ENCODE data around the gene PRSS16. TPM values are rescaled to one million over a fixed set of nuclear protein-coding genes. Genes with fewer than 3 reads are reported as not detected.
A peak's percentile ranks its signal among the peaks of the same experiment; 100 is the strongest.
"Not testable (repeated sequence)": the region's sequence is repeated elsewhere in the genome, so short reads cannot be mapped to it uniquely, and the experiment has no call there.

The PRSS16 gene
- total RNA-seq, 1 experiment from 2014 or later = not detected

DNA sequence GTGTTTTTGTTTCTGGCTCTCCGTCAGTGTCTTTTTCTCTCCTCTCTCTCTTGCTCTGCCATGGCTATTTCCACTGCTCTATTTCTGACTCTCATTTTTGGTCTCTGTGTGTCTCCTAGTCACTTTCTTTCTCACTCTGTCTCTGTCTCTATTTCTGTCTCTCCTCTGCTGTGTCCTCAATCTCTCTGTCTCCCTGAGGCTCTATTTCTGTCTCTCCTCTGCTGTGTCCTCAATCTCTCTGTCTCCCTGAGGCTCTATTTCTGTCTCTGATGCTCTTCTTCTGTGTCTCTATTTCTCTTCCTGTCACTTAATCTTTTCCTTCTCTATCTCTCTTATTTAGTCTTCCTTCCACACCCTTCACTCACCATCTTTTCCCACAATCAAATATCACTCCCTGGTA, 8.4 kb downstream of the PRSS16 start:
- Histone ChIP-seq H3K4me1 (replicated peaks) (no peaks in the 10 kb centered on the region), H3K4me3 (no peak overlapping the region), H3K27ac (no peak overlapping the region), H3K27me3 (replicated peaks) (0 out of 2 replicates have a peak, but pooled peaks cover 3% of the 10 kb centered on the region), H3K36me3 (no peaks in the 10 kb centered on the region), H3K9me3 (replicated peaks) (no peaks in the 10 kb centered on the region; the same call in 1 of the 2 replicates)
- no peak for DNase-seq (ENCODE audit: low read depth in 1 of 2, low spot score in 2 of 2)

DNA sequence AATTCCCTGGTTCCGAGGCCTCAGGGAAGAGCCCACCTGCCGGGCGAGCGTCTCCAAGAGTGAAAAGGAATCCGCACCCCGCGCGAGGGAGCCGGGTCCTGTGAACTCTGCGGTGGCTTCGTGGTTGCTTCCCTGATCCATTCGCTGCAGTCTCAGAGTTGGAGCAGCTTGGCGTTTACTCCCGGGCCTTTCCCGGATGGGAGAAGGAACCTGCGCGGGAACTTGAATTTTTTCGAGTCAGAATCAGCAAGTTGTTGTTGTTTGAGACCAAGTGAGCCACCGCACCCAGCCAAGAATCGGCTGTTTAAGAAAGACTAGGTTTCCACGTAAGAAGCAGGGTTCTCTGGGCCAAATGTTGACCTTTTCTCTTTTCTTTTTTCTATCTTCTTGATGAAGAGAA, 12.9 kb downstream of the PRSS16 start:
- H3K4me3 ChIP-seq = no peak overlapping the region
- no peak overlapping the region for H3K27ac ChIP-seq
- no peaks in the 10 kb centered on the region for H3K4me1 ChIP-seq (replicated peaks)

GRCh38 chr6:27260836-27261375, 13.4 kb downstream of the PRSS16 start:
- Histone ChIP-seq H3K27ac (no peak overlapping the region), H3K27me3 (replicated peaks) (no peaks in the 10 kb centered on the region), H3K4me1 (replicated peaks) (no peaks in the 10 kb centered on the region), H3K36me3 (no peaks in the 10 kb centered on the region), H3K4me3 (no peak overlapping the region), H3K9me3 (replicated peaks) (no peaks in the 10 kb centered on the region)
- no peak for DNase-seq (ENCODE audit: low read depth in 1 of 2, low spot score in 2 of 2)

More for the DNA sequence above, 12.9 kb downstream of the PRSS16 start:
- Histone ChIP-seq H3K36me3 (no peaks in the 10 kb centered on the region), H3K9me3 (replicated peaks) (no peaks in the 10 kb centered on the region; the same call in 1 of the 2 replicates), H3K27me3 (replicated peaks) (no peaks in the 10 kb centered on the region)
- no peak for DNase-seq (ENCODE audit: low read depth in 1 of 2, low spot score in 2 of 2)

DNA sequence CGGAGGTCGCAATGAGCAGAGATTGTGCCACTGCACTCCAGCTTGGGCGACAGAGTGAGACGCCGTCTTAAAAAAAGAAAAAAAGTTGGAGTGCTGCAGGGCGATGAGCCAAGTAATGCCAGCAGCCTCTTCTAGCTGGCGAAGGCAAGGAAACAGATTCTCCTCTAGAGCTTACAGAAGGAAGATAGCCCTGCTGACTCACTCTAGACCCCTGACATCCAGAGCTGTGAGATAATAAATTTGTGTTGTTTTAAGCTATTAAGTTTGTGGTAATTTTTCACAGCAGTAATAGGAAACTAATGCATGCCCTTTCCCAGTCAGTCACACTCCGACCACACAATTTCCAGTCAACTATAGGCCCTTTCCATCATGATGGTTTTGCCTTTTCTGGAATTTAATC, 16.4 kb downstream of the PRSS16 start:
- Histone ChIP-seq H3K4me1 (replicated peaks) (no peaks in the 10 kb centered on the region), H3K27me3 (replicated peaks) (no peaks in the 10 kb centered on the region), H3K9me3 (replicated peaks) (no peaks in the 10 kb centered on the region), H3K27ac (no peak overlapping the region), H3K4me3 (no peak overlapping the region), H3K36me3 (no peaks in the 10 kb centered on the region)
- DNase-seq (ENCODE audit: low read depth in 1 of 2, low spot score in 2 of 2) = no peak

DNA sequence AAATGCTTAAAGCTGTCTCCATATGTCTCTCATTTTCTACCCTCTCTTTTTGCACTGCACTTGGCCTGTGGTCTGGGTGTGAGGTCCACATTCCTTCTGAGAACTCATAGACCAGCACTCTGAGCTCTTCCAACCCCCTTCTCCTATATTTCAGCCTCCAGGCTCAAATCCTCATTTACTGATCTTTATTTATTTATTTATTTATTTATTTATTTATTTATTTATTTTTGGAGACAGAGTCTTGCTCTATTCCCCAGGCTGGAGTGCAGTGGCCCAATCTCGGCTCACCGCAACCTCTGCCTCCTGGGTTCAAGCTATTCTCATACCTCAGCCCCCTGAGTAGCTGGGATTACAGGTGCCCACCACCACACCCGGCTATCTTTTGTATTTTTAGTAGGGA, 19.5 kb downstream of the PRSS16 start:
- H3K27me3 ChIP-seq (replicated peaks); DNase-seq (ENCODE audit: low read depth in 1 of 2, low spot score in 2 of 2); H3K4me1 ChIP-seq (replicated peaks); H3K4me3 ChIP-seq; H3K27ac ChIP-seq; H3K36me3 ChIP-seq; H3K9me3 ChIP-seq (replicated peaks): not testable (repeated sequence)

GRCh38 chr6:27267857-27268434, 20.4 kb downstream of the PRSS16 start:
- Histone ChIP-seq H3K4me3 (no peak overlapping the region), H3K27me3 (replicated peaks) (no peaks in the 10 kb centered on the region), H3K36me3 (no peaks in the 10 kb centered on the region), H3K27ac (no peak overlapping the region), H3K9me3 (replicated peaks) (no peaks in the 10 kb centered on the region), H3K4me1 (replicated peaks) (no peaks in the 10 kb centered on the region)
- DNase-seq (ENCODE audit: low read depth in 1 of 2, low spot score in 2 of 2) = no peak

GRCh38 chr6:27268803-27269202, 21.3 kb downstream of the PRSS16 start:
- no peak for DNase-seq (ENCODE audit: low read depth in 1 of 2, low spot score in 2 of 2)
- Histone ChIP-seq H3K4me3 (no peak overlapping the region), H3K27ac (no peak overlapping the region), H3K27me3 (replicated peaks) (no peaks in the 10 kb centered on the region), H3K9me3 (replicated peaks) (no peaks in the 10 kb centered on the region), H3K36me3 (no peaks in the 10 kb centered on the region), H3K4me1 (replicated peaks) (no peaks in the 10 kb centered on the region)

GRCh38 chr6:27273783-27274182, 26.3 kb downstream of the PRSS16 start:
- Histone ChIP-seq H3K27ac (no peak overlapping the region), H3K9me3 (replicated peaks) (0 out of 2 replicates have a peak, but pooled peaks cover 2% of the 10 kb centered on the region), H3K4me3 (no peak overlapping the region), H3K4me1 (replicated peaks) (no peaks in the 10 kb centered on the region), H3K36me3 (no peaks in the 10 kb centered on the region), H3K27me3 (replicated peaks) (no peaks in the 10 kb centered on the region)
- no peak for DNase-seq (ENCODE audit: low read depth in 1 of 2, low spot score in 2 of 2)

DNA sequence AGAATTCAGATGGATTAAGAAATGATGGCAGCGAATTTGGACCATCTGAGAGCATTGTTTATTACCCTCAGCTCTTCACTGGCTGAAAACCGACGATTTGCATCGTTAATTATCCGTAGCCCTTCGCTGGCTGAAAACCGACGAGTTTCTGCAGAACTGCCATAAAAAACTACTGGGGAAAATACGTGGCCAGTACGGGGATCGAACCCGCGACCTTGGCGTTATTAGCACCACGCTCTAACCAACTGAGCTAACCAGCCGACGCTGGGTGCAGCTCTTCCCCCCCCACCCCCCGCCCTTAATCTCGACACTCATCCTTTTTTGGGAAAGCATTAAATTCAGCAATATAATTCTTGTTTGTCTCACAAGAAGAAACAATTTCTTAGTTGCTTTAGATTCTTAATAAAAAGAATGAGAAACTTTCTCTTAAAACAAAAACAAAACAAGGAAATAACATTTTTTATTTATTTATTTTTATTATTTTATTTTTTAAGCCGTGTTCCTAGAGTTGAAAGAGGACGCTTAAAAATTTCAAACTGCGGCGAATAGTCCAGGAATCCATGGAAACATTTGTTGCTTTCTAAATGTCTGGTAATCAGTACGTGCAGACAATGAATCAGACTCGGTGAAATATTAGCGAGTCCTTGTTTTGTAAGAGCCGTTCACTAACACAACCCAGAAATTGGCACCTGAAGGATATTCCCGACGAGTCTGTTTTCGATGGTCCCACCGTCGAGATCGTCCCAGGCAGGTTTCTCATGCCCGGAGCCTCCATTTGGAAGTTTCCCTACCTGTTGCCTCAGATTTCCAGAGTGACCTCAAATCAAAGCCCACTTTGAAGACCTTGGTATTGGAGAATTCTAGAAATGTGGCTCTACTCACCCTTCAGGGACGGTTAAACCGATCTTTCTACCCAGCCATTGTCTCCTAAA, 27.8 kb downstream of the PRSS16 start:
- no peaks in the 10 kb centered on the region for H3K36me3 ChIP-seq
- H3K4me1 ChIP-seq (replicated peaks) = no peaks in the 10 kb centered on the region
- no peak overlapping the region for H3K27ac ChIP-seq
- H3K9me3 ChIP-seq (replicated peaks) = 0 out of 2 replicates have a peak, but pooled peaks cover 2% of the 10 kb centered on the region
- no peak overlapping the region for H3K4me3 ChIP-seq
- no peaks in the 10 kb centered on the region for H3K27me3 ChIP-seq (replicated peaks)
- DNase-seq (ENCODE audit: low read depth in 1 of 2, low spot score in 2 of 2) = no peak

- Histone ChIP-seq H3K27me3 (replicated peaks) (no peaks in the 10 kb centered on the region), H3K36me3 (no peaks in the 10 kb centered on the region), H3K9me3 (replicated peaks) (0 out of 2 replicates have a peak, but pooled peaks cover under 1% of the 10 kb centered on the region), H3K4me3 (no peak overlapping the region), H3K27ac (no peak overlapping the region), H3K4me1 (replicated peaks) (no peaks in the 10 kb centered on the region)
- no peak for DNase-seq (ENCODE audit: low read depth in 1 of 2, low spot score in 2 of 2)
These were observed 32.1 kb downstream of the PRSS16 start for GRCh38 chr6:27279513-27280063.

DNA sequence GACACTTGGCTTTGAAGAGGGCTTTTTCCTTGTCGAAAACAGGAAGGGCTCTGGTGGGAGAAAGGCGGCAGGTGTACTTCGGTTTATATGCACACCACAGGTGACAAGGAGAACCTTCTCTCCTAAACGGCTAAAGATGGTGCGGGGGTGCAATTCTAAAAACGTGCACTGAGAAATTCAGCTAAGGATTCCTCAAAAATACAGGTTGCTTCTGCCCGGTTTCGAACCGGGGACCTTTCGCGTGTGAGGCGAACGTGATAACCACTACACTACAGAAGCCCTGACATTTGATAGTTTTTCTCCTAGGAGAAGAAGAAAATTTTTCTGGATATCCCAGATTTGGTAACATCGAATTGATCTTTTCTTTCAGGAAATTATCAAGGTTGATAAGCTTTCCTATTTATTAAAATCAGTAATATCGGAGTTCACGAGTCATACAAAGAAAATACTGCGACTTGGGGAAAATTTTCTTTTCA, 32.6 kb downstream of the PRSS16 start:
- peak in 1 of 2 experiments; percentile 25 for DNase-seq (ENCODE audit: low read depth in 1 of 2, low spot score in 2 of 2)
- no peaks in the 10 kb centered on the region for H3K9me3 ChIP-seq (replicated peaks)
- H3K36me3 ChIP-seq = no peaks in the 10 kb centered on the region
- H3K4me1 ChIP-seq (replicated peaks) = no peaks in the 10 kb centered on the region
- no peak overlapping the region for H3K4me3 ChIP-seq
- no peak overlapping the region for H3K27ac ChIP-seq
- no peaks in the 10 kb centered on the region for H3K27me3 ChIP-seq (replicated peaks)

DNA sequence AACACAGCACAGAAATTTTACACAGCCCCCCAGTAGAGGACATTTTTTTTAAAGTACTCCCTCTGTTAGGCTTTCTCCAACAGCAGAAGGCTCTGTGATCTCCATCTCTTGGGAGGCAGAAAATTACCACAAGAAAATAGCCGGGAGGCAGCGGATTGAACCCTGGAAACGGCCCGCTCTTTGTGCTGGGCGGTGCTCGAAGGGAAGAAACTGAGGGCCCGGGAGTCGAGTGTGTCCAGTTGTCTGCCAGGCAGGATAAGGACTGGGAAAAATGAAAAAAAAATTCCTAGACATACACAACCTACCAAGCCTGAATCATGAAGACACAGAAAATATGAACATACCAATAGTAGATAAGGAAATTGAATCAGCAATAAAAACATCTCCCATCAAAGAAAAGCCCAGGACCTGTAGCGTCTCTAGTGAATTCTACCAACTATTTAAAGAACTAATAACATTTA, 33.1 kb downstream of the PRSS16 start:
- Histone ChIP-seq H3K9me3 (replicated peaks) (no peaks in the 10 kb centered on the region), H3K27ac (no peak overlapping the region), H3K4me1 (replicated peaks) (no peaks in the 10 kb centered on the region), H3K4me3 (no peak overlapping the region), H3K36me3 (no peaks in the 10 kb centered on the region), H3K27me3 (replicated peaks) (no peaks in the 10 kb centered on the region)
- no peak for DNase-seq (ENCODE audit: low read depth in 1 of 2, low spot score in 2 of 2)

DNA sequence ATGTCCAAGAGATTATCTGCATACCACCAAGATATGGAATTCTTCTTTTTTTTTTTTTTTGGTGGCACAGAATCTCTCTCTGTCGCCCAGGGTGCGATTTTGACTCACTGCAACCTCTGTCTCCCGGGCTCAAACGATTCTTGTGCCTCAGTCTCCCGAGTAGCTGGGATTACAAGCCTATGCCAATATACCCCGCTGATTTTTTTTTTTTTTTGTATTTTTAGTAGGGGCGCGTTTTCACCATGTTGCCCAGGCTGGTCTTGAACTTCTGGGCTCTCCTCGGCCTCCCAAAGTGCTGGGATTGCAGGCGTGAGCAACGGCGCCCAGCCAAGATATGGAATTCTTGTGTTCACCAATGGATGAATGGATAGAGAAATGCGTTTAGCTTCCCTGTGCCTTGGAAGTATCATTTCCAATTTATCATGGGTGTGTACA, 33.6 kb downstream of the PRSS16 start:
- Histone ChIP-seq H3K9me3 (replicated peaks) (no peaks in the 10 kb centered on the region), H3K4me1 (replicated peaks) (no peaks in the 10 kb centered on the region), H3K27ac (no peak overlapping the region), H3K27me3 (replicated peaks) (no peaks in the 10 kb centered on the region), H3K36me3 (no peaks in the 10 kb centered on the region), H3K4me3 (no peak overlapping the region)
- DNase-seq (ENCODE audit: low read depth in 1 of 2, low spot score in 2 of 2) = no peak
